Naive thymus-derived CD8-positive, alpha-beta T cell (primary cell): ENCODE results near the gene SLC44A1. TPM values are rescaled to one million over a fixed set of nuclear protein-coding genes. Genes with fewer than 3 reads are reported as not detected.

Experiments
- ATAC-seq, 2 donors: fragments of 150-1000 bp; cut with Tn5 transposase in 1 of 2; sonication (Bioruptor Pico), chemical (Tn5 transposase) in 1 of 2; 1 replicate in 1 of 2; 2 replicates in 1 of 2; pipeline ENCODE4 v1.10.0; 2021; ENCODE audit warnings: mild to moderate bottlenecking in 2 of 2, moderate library complexity in 2 of 2
- POLR2A ChIA-PET: fragments of 350-600 bp; sonication (Branson Sonifier 250); formaldehyde crosslinking; loops from one replicate; lab custom pipeline; 2021; ENCODE audit warnings: antibody characterized with exemption; lab: Charles Lee
- DNase-seq, 10 donors: peaks; one replicate each; pipeline versions ENCODE4 v3.0.0 to v3.0.0-alpha.2; 2020 to 2022
- H3K27ac Mint-ChIP-seq, 10 donors: one replicate each; pipeline ENCODE4 v1.8.0; 2020 to 2022; ENCODE audit warnings: mild to moderate bottlenecking in 10 of 10, mixed read lengths in 10 of 10, moderate library complexity in 4 of 10, inconsistent platforms in 1 of 10
- H3K27me3 Mint-ChIP-seq, 5 donors: one replicate each; pipeline ENCODE4 v1.8.0; 2021 to 2022; ENCODE audit warnings: mixed read lengths in 5 of 5
- H3K36me3 Mint-ChIP-seq, 3 donors: one replicate each; pipeline ENCODE4 v1.8.0; 2020 to 2022; ENCODE audit warnings: mixed read lengths in 3 of 3, mild to moderate bottlenecking in 2 of 3, inconsistent platforms in 1 of 3
- H3K4me1 Mint-ChIP-seq, 4 donors: one replicate each; pipeline ENCODE4 v1.8.0; 2021 to 2022; ENCODE audit warnings: mixed read lengths in 4 of 4
- H3K4me3 Mint-ChIP-seq, 10 donors: one replicate each; pipeline ENCODE4 v1.8.0; 2020 to 2022; ENCODE audit warnings: mild to moderate bottlenecking in 10 of 10, mixed read lengths in 10 of 10, moderate library complexity in 6 of 10, inconsistent platforms in 1 of 10
- H3K9me3 Mint-ChIP-seq, 9 donors: one replicate each; pipeline ENCODE4 v1.8.0; 2020 to 2022; ENCODE audit warnings: mixed read lengths in 9 of 9, mild to moderate bottlenecking in 3 of 9, inconsistent platforms in 1 of 9, moderate library complexity in 1 of 9
- polyA plus RNA-seq, 3 donors: library from polyadenylated mRNA; unstranded; fragments of 300-500 nt; fragmentation: Illumina TruSeq; gene quantifications; one replicate each; pipeline ENCODE4 v1.2.3, GENCODE V29; 2021
- total RNA-seq, 8 experiments: library from RNA in 2 of 8; stranded (reverse) in 2 of 8; gene quantifications; one replicate each; pipeline ENCODE4 v1.2.3 and lab custom pipeline; 2021 to 2026

Gene SLC44A1
- total and polyA plus RNA-seq, 5 experiments from 2014 or later, result 8.2 to 16.8 (median 12.2) TPM

DNA sequence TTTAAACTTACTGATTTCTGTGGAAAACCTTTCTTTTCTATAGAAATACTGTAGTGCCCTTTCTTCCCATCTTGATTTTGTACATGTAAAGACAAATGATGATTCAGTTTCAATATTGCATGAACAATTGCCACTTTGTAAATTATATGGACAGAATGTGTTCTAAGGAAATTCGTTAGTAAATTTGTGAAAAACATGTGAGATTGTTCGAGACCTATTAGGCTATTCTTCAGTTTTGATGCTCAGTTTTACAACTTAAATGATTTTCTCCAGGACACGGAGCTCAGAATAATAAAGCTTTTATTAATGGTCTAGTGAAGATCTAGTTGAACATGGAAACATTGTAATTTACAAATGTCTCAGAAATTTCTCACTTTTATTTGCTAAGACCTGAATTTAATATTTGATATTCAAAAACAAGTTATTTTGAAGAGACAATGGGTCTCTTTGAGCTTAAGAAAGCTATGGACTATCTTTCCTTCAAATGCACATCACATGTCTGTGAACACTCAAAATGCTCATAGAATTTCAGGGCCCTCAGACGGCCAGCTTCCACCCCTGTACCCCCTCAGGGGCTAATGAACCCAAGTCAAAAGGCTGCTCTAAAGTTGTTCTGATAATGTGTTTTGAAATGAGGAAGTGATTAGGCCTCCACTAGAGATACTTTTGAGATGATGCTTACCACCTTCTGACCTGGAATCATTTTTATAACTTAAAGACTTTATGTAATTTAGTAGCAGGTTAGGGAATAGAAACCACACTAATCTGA, 149.3 kb downstream of the SLC44A1 start:
- no peak for ATAC-seq
- Mint-ChIP-seq H3K4me1 (no peaks in the 10 kb centered on the region), H3K4me3 (no peak overlapping the region), H3K27me3 (peaks cover 0 to 43% (median 20%) of the 10 kb centered on the region in 5 donors), H3K27ac (no peak overlapping the region), H3K36me3 (peaks cover 0 to 5% (median 3%) of the 10 kb centered on the region in 3 donors), H3K9me3 (no peaks in the 10 kb centered on the region)
- POLR2A ChIA-PET, result no interaction called here
- DNase-seq, result no peak

DNA sequence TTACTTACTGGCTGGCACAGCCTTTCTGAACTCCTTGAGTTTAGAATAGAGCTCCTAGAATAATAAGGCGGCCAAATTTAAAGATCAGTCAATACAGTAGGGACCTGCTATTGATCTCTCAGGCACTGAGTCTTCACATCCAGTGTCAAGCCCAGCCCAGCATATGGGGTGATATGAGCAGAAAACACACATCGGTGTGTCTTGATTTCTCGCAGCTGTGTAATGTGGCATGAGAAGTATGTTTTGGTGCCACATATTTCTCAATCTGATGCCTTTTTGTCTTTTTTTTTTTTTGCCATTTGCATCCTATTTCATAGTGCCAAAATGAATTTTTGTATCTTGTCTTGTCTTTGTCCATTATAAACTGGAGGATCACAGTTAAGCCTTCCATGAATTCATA, 152.0 kb downstream of the SLC44A1 start:
- H3K9me3 Mint-ChIP-seq, result no peaks in the 10 kb centered on the region
- no peaks in the 10 kb centered on the region for H3K4me1 Mint-ChIP-seq
- peaks cover 0 to 5% (median 3%) of the 10 kb centered on the region in 3 donors for H3K36me3 Mint-ChIP-seq
- POLR2A ChIA-PET, result no interaction called here
- peaks cover 8 to 59% (median 23%) of the 10 kb centered on the region in 5 donors for H3K27me3 Mint-ChIP-seq
- no peak for DNase-seq
- no peak overlapping the region for H3K4me3 Mint-ChIP-seq
- H3K27ac Mint-ChIP-seq, result no peak overlapping the region
- ATAC-seq, result no peak

DNA sequence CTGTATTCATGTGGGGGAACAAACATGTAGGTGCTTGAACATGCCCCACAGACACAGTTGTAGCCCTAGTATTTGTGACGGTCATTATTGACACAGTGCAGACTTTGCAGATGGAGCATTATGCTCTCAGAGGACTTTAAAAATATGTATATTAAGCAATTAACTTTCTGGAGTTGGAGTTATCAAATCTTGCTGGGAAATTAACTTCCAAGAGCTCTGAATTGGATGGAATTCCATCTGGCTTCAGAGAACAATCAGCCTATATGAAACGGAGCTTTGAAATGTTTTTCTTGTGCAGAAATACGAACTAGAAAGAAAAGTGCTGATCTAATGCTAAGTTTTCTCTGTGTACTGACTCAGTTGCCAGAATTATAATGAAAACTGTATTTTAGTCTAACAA, 152.4 kb downstream of the SLC44A1 start:
- Mint-ChIP-seq H3K27ac (no peak overlapping the region), H3K9me3 (no peaks in the 10 kb centered on the region), H3K36me3 (peaks cover 0 to 5% (median 3%) of the 10 kb centered on the region in 3 donors), H3K4me1 (no peaks in the 10 kb centered on the region), H3K27me3 (peaks cover 13 to 64% (median 26%) of the 10 kb centered on the region in 5 donors), H3K4me3 (no peak overlapping the region)
- POLR2A ChIA-PET, result no interaction called here
- DNase-seq, result no peak
- no peak for ATAC-seq

DNA sequence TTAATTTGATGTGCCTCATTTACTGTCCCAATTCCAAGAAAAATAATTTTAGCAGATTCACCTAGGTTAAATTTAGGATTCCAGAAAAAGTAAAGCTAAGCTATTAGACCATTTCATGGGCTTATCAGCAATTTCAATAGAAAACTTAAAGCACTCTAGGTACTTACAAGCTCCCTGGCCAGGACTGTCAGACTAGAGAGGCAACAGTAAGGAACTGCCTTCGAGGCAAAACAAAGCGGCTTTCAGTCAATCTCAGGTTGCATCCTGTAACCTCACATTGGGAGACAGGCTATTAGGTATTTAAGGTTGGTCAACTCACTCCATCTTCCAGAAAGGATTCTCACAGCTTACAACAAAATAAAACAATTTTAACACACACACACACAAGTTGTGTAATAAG, 154.7 kb downstream of the SLC44A1 start:
- peaks cover 0 to 4% (median 0%) of the 10 kb centered on the region in 3 donors for H3K36me3 Mint-ChIP-seq
- DNase-seq (no peak), ATAC-seq (no peak)
- H3K9me3 Mint-ChIP-seq, result no peaks in the 10 kb centered on the region
- H3K27me3 Mint-ChIP-seq, result peaks cover 28 to 86% (median 41%) of the 10 kb centered on the region in 5 donors
- POLR2A ChIA-PET, result no interaction called here
- no peak overlapping the region for H3K27ac Mint-ChIP-seq
- H3K4me1 Mint-ChIP-seq, result peaks cover 7 to 11% (median 9%) of the 10 kb centered on the region in 4 donors
- no peak overlapping the region for H3K4me3 Mint-ChIP-seq

DNA sequence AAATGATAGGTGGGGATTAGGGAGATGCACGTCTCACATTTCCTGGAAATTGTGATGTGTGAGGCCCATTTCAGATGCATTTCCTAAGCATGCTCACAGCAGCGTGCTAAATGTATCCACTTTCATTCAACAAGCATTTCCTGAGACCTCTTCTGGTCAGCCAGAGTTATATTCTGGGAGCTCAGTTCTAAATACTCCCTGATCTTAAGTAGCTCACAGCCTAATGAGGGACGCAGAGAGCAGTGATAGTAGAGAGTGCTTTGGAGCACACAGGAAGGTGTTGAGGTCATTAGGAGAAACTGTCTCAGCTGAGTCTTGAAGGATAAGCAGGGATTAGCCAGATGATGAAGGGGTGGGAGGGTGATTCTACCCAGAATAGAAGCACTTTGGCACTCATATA, 157.2 kb downstream of the SLC44A1 start:
- POLR2A ChIA-PET, result no interaction called here
- H3K27ac Mint-ChIP-seq, result peak overlapping the region in 1 of 10 donors; percentile 24
- ATAC-seq (no peak), DNase-seq (no peak)
- H3K9me3 Mint-ChIP-seq, result peaks cover 0 to 4% (median under 1%) of the 10 kb centered on the region in 9 donors
- H3K4me3 Mint-ChIP-seq, result no peak overlapping the region
- H3K4me1 Mint-ChIP-seq, result peaks cover 22 to 35% (median 31%) of the 10 kb centered on the region in 4 donors
- H3K36me3 Mint-ChIP-seq, result peaks cover 0 to 4% (median under 1%) of the 10 kb centered on the region in 3 donors
- H3K27me3 Mint-ChIP-seq, result peaks cover 35 to 74% (median 43%) of the 10 kb centered on the region in 5 donors

DNA sequence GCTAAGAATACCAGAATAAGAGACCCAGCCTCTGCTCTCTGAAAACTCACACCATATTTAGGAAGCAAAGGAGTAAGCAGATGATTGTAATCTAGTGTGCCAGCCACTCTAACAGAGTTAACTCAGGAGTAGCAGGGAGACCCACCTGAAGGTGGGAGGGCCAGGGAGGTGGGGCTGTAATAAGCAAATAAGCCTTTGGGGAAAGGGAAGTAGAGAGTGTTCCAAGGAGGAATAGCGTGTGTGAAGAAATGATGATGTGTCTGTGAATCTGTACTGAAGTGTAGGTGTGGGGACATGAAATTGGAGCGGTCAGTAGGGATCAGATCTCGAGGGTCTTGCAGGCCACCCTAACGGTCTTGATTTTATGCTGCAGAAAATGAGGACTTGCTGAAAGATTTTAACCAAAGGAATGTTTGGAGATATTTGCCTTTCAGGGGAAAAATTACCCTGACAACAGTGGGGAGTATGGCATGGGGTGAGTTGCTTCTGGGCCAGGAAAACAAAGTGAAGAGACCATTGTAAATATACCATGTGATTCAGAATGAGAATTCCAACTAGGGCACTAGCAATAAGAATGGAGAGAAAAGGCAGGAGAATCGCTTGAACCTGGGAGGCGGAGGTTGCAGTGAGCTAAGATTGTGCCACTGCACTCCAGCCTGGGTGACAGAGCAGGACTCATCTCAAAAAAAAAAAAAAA, 159.2 kb downstream of the SLC44A1 start:
- ATAC-seq (no peak), DNase-seq (no peak)
- Mint-ChIP-seq H3K27me3 (peaks cover 32 to 63% (median 47%) of the 10 kb centered on the region in 5 donors), H3K9me3 (peaks cover 0 to 14% (median 6%) of the 10 kb centered on the region in 9 donors), H3K4me3 (peak overlapping the region in 3 of 10 donors; percentile 12 to 58 (median 20)), H3K4me1 (peaks cover 25 to 40% (median 31%) of the 10 kb centered on the region in 4 donors), H3K27ac (peak overlapping the region in 2 of 10 donors; percentile 6 to 60), H3K36me3 (peaks cover 0 to 7% (median 0%) of the 10 kb centered on the region in 3 donors)
- POLR2A ChIA-PET, result no interaction called here

DNA sequence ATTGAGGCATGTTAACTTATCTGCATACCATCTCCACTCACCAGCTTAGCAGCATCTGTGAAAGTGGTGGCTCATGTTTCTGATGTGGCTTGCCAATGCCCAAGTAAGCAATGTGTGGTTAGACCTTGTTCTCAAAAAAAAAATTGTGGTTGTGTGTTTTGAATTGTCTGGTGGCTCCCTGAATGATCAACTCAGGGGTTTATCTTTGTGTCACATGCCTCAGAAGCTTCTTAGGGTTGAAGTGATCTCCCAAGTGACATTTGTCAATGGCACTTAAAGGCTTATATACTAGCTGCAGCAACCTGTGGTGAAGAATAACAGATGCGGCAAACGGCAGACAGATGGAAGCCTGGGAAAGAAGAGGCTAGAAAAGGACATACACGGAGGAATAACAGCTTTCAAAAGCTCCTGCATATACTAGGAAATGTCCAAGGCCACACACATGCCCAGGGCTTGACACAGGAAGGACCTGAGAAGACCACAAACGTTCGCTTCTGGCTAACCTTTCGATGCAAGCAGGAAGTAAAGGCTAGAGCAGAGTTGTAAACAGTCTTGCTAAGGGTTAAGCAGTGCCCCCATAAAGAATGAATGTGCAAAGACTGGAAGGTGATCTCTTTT, 161.2 kb downstream of the SLC44A1 start:
- POLR2A ChIA-PET, result interaction anchor here (0.6 to 1.8 kb wide), 9 partner anchors 10 to 658 kb away, joined by 3 to 10 read pairs (median 4); partner anchors contain the start of gene SLC44A1

DNA sequence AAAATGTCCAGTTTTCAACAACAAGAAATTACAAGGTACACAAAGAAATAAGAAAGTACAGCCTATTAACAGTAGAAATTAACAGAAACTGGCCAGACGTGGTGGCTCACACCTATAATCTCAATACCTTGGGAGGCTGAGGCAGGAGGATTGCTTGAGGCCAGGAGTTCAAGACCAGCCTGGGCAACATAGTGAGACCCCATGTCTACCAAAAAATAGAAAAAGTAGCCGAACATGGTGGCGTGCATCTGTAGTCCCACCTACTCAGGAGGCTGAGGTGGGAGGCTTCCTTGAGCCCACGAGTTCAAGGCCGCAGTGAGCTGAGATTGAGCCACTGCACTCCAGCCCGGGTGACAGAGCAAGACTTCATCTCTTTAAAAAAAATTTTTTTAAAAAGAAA, 161.9 kb downstream of the SLC44A1 start:
- peaks cover 43 to 69% (median 52%) of the 10 kb centered on the region in 5 donors for H3K27me3 Mint-ChIP-seq
- peak overlapping the region in 2 of 10 donors; percentile 70 to 78 for H3K4me3 Mint-ChIP-seq
- no peak for DNase-seq
- no peak overlapping the region for H3K27ac Mint-ChIP-seq
- no peak for ATAC-seq
- peaks cover 25 to 40% (median 31%) of the 10 kb centered on the region in 4 donors for H3K4me1 Mint-ChIP-seq
- H3K36me3 Mint-ChIP-seq, result peaks cover 0 to 17% (median 8%) of the 10 kb centered on the region in 3 donors
- POLR2A ChIA-PET, result interaction anchor here (0.7 to 1.8 kb wide), 2 partner anchors 162 to 658 kb away, joined by 4 to 10 read pairs; partner anchors contain the start of gene SLC44A1
- peaks cover 0 to 36% (median 10%) of the 10 kb centered on the region in 9 donors for H3K9me3 Mint-ChIP-seq

More for the DNA sequence above, 161.2 kb downstream of the SLC44A1 start:
- ATAC-seq (peak; percentile 94 to 96), DNase-seq (peak in 9 of 10 donors; percentile 25 to 95 (median 80))
- Mint-ChIP-seq H3K27me3 (peaks cover 39 to 67% (median 49%) of the 10 kb centered on the region in 5 donors), H3K4me1 (peaks cover 25 to 40% (median 31%) of the 10 kb centered on the region in 4 donors), H3K27ac (peak overlapping the region in 9 of 10 donors; percentile 37 to 96 (median 64)), H3K36me3 (peaks cover 0 to 17% (median 7%) of the 10 kb centered on the region in 3 donors), H3K4me3 (peak overlapping the region; percentile 24 to 88 (median 67)), H3K9me3 (peaks cover 0 to 31% (median 10%) of the 10 kb centered on the region in 9 donors)

DNA sequence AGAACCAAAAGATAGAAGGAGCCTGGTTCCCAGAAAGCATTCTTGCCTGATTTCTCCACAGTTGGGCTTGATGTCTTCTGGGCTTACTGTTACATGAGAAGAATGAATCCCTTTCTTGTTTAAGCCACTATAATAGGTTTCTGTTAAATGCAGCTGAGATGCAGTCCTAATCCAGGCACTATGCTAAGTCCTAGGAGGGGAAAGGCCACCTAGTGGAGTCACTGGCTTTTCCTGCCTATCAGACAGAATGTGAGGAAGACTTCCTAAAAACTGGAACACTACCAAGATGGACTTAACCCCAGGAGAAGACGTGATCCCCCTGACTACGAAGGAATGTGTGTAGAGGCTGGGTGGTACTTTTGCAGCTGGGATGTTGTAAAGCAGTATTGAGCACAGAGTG, 169.1 kb downstream of the SLC44A1 start:
- Mint-ChIP-seq H3K36me3 (peaks cover 0 to 21% (median 12%) of the 10 kb centered on the region in 3 donors), H3K4me1 (peaks cover 2 to 9% (median 5%) of the 10 kb centered on the region in 4 donors), H3K9me3 (peaks cover 0 to 32% (median 4%) of the 10 kb centered on the region in 9 donors), H3K4me3 (no peak overlapping the region), H3K27me3 (peaks cover 34 to 58% (median 38%) of the 10 kb centered on the region in 5 donors), H3K27ac (no peak overlapping the region)
- DNase-seq (no peak), ATAC-seq (no peak)
- POLR2A ChIA-PET, result no interaction called here

DNA sequence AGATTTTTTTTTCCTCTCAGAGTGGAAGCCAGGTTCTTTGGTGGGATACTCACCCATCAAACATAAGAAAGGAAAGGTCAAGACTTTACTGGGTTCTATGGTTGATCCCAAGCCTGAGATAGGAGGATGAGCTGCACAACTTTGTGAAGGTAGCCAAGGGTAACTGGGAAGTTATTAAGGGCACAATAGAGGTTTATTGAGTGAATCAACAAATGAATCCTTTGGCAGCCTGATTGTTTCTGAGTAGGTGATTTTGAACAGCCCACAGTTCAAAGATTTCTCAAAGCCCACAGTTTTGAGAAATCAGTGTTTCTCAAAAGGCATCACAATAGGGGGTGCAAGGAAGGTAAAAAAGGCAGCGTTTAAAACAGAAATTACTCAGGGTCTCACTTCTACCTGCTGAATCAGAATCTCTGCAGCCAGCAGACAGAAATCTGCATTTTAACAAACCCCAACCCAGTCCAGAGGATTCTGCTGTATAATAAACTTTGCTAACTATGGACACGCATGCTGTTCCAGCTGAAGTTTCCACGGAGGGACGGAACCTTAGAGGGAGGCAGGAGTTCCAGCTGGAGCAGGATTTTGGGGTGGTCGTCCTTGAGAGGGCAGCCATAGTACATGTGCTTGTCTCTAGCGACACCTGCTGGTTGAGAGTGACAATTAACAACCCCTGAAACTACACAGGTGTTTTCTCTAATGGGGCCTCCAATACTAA, 170.7 kb downstream of the SLC44A1 start:
- Mint-ChIP-seq H3K27ac (no peak overlapping the region), H3K36me3 (peaks cover 0 to 11% (median 5%) of the 10 kb centered on the region in 3 donors), H3K27me3 (peaks cover 29 to 45% (median 33%) of the 10 kb centered on the region in 5 donors), H3K4me1 (peaks cover 2 to 9% (median 5%) of the 10 kb centered on the region in 4 donors), H3K4me3 (no peak overlapping the region), H3K9me3 (peaks cover 0 to 20% (median 4%) of the 10 kb centered on the region in 9 donors)
- ATAC-seq (peak; percentile 77 to 89), DNase-seq (peak; percentile 29 to 79 (median 62))
- POLR2A ChIA-PET, result interaction anchor here (0.7 to 1.4 kb wide), 3 partner anchors 10 to 552 kb away, joined by 3 to 7 read pairs (median 7); no protein-coding TSS in a partner anchor

DNA sequence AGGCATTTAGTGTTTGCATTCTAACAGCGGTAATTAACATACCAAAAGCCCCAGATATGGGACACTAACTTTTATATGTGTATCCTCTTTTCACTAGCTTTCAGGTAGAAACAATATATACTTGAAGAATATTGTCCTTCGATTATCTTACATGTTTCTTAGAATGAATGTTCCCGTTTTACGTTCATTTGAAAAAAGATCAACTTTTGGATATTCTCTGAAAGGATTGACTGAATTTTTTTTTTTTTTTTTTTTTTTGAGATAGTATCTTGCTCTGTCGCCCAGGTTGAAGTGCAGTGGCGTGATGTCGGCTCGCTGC, 171.2 kb downstream of the SLC44A1 start:
- DNase-seq (no peak), ATAC-seq (no peak)
- Mint-ChIP-seq H3K27me3 (peaks cover 27 to 45% (median 31%) of the 10 kb centered on the region in 5 donors), H3K27ac (no peak overlapping the region), H3K9me3 (peaks cover 0 to 15% (median 4%) of the 10 kb centered on the region in 9 donors), H3K36me3 (peaks cover 0 to 11% (median 5%) of the 10 kb centered on the region in 3 donors), H3K4me1 (peaks cover 2 to 9% (median 5%) of the 10 kb centered on the region in 4 donors), H3K4me3 (no peak overlapping the region)
- POLR2A ChIA-PET, result interaction anchor here (0.7 to 1.4 kb wide), 3 partner anchors 11 to 552 kb away, joined by 3 to 7 read pairs (median 7); no protein-coding TSS in a partner anchor
